Epithelial cell of esophagus (primary cell): ENCODE data around the gene DNER.

ENCODE experiments used
- DNase-seq: peaks from one replicate; pipeline ENCODE4 v3.0.0; 2010; ENCODE audit warnings: low read depth
- H3K4me3 ChIP-seq: 2 replicates; pipeline ENCODE4 v1.5.1; 2011; ENCODE audit warnings: mild to moderate bottlenecking, low read length, control low read depth
- TF ChIP-seq, protein P1 (sequence below): IDR thresholded peaks from 2 replicates; pipeline ENCODE4 v1.5.1; 2011; ENCODE audit warnings: low read depth, mild to moderate bottlenecking, low read length, control low read depth, inconsistent platforms; ENCODE audit not compliant: insufficient read depth; ENCODE audit errors: missing control alignments

DNER gene

GRCh38 chr2:229335330-229335729 lies 379.0 kb downstream of the DNER start:
- TF ChIP-seq, protein P1, sequence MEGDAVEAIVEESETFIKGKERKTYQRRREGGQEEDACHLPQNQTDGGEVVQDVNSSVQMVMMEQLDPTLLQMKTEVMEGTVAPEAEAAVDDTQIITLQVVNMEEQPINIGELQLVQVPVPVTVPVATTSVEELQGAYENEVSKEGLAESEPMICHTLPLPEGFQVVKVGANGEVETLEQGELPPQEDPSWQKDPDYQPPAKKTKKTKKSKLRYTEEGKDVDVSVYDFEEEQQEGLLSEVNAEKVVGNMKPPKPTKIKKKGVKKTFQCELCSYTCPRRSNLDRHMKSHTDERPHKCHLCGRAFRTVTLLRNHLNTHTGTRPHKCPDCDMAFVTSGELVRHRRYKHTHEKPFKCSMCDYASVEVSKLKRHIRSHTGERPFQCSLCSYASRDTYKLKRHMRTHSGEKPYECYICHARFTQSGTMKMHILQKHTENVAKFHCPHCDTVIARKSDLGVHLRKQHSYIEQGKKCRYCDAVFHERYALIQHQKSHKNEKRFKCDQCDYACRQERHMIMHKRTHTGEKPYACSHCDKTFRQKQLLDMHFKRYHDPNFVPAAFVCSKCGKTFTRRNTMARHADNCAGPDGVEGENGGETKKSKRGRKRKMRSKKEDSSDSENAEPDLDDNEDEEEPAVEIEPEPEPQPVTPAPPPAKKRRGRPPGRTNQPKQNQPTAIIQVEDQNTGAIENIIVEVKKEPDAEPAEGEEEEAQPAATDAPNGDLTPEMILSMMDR, result no peak
- DNase-seq, result no peak
- H3K4me3 ChIP-seq, result no peak overlapping the region

- no peak overlapping the region for H3K4me3 ChIP-seq
- DNase-seq, result no peak
- TF ChIP-seq, protein P1, result no peak
Measured at GRCh38 chr2:229330952-229331351, 383.4 kb downstream of the DNER start.

- no peak overlapping the region for H3K4me3 ChIP-seq
- DNase-seq, result no peak
- TF ChIP-seq, protein P1, result no peak
Measured at GRCh38 chr2:229319558-229319957, 394.8 kb downstream of the DNER start.

GRCh38 chr2:229314117-229314516 lies 400.2 kb downstream of the DNER start:
- H3K4me3 ChIP-seq, result no peak overlapping the region
- TF ChIP-seq, protein P1, result no peak
- no peak for DNase-seq

- peak; percentile 63 for DNase-seq
- no peak overlapping the region for H3K4me3 ChIP-seq
Measured at GRCh38 chr2:229313591-229313990, 400.8 kb downstream of the DNER start.

More at GRCh38 chr2:229313591-229313990, 400.8 kb downstream of the DNER start:
- TF ChIP-seq, protein P1, result no peak
